SU-DHL-6 (cell line): ENCODE data around the gene SPTA1.

Experiments
- H2AFZ ChIP-seq: fragments of 200-600 bp; sonication (generic); 2 replicates; pipeline ENCODE4 v1.6.1; 2014; ENCODE audit warnings: low read depth, mild to moderate bottlenecking, moderate library complexity, mixed read lengths, antibody characterized with exemption, low read length; ENCODE audit not compliant: severe bottlenecking
- H3F3A ChIP-seq: fragments of 200-600 bp; shearing (Covaris generic); 2 replicates; pipeline ENCODE4 v1.6.0; 2016; ENCODE audit warnings: antibody characterized with exemption, mild to moderate bottlenecking; ENCODE audit not compliant: insufficient read depth
- H3K27ac ChIP-seq: fragments of 200-600 bp; sonication (generic); 2 replicates; pipeline ENCODE4 v1.5.1; 2016; ENCODE audit warnings: low read depth, mild to moderate bottlenecking, low read length, moderate library complexity, mixed read lengths
- H3K27me3 ChIP-seq: fragments of 200-600 bp; sonication (generic), shearing (Covaris generic); 2 replicates; pipeline ENCODE4 v1.6.0; 2014; ENCODE audit warnings: mild to moderate bottlenecking, low read length
- H3K36me3 ChIP-seq: fragments of 200-600 bp; sonication (generic); 2 replicates; pipeline ENCODE4 v1.6.1; 2014; ENCODE audit warnings: mild to moderate bottlenecking, low read length, mixed read lengths
- H3K4me2 ChIP-seq: fragments of 300-600, 200-600 bp; shearing (Covaris generic), sonication (generic); 2 replicates; pipeline ENCODE4 v1.6.0; 2014; ENCODE audit warnings: low read length, low read depth, mild to moderate bottlenecking; ENCODE audit not compliant: poor library complexity, severe bottlenecking
- H3K4me3 ChIP-seq: fragments of 200-600 bp; sonication (generic); 2 replicates; pipeline ENCODE4 v1.5.1; 2014; ENCODE audit warnings: antibody characterized with exemption, low read length, mild to moderate bottlenecking, mixed read lengths; ENCODE audit not compliant: insufficient read depth, poor library complexity, severe bottlenecking
- H3K79me2 ChIP-seq: fragments of 200-600 bp; sonication (generic); 2 replicates; pipeline ENCODE4 v1.6.1; 2014; ENCODE audit warnings: mild to moderate bottlenecking, low read length, moderate library complexity; ENCODE audit not compliant: insufficient read depth
- H3K9ac ChIP-seq: fragments of 200-600 bp; sonication (generic); 2 replicates; pipeline ENCODE4 v1.7.0; 2014; ENCODE audit warnings: mild to moderate bottlenecking, low read length
- H3K9me2 ChIP-seq: fragments of 200-600 bp; sonication (generic); replicated peaks from 2 replicates; pipeline ENCODE4 v1.6.1; 2014; ENCODE audit warnings: low read length; ENCODE audit not compliant: insufficient read depth
- H3K9me3 ChIP-seq: fragments of 200-600 bp; sonication (generic); 2 replicates; pipeline ENCODE4 v1.6.1; 2014; ENCODE audit warnings: low read length, mixed read lengths; ENCODE audit not compliant: insufficient read depth
- H4K20me1 ChIP-seq: fragments of 200-600 bp; sonication (generic); 2 replicates; pipeline ENCODE4 v1.6.1; 2014; ENCODE audit warnings: low read depth, mild to moderate bottlenecking, antibody characterized with exemption, low read length, moderate library complexity, mixed read lengths
- CTCF ChIP-seq: fragments of 200-600 bp; sonication (generic); IDR thresholded peaks from one replicate; pipeline ENCODE4 v1.5.1; 2017; ENCODE audit warnings: antibody characterized with exemption, mild to moderate bottlenecking, low read length, moderate library complexity; ENCODE audit not compliant: insufficient read depth, poor library complexity, severe bottlenecking
- EZH2phosphoT487 ChIP-seq: fragments of 200-600 bp; sonication (generic), shearing (Covaris generic); conservative IDR thresholded peaks from 2 replicates; pipeline ENCODE4 v1.6.1; 2018; ENCODE audit warnings: mild to moderate bottlenecking, antibody characterized with exemption, low read length, moderate library complexity, mixed read lengths

SPTA1 gene

GRCh38 chr1:158638146-158638545 is 48.4 kb downstream of the SPTA1 start:
- Histone ChIP-seq H3K9me2 (no peaks in the 10 kb centered on the region), H3F3A (no peaks in the 10 kb centered on the region), H3K4me3 (no peak overlapping the region), H3K27ac (no peak overlapping the region), H2AFZ (no peak overlapping the region), H4K20me1 (no peaks in the 10 kb centered on the region), H3K9me3 (no peaks in the 10 kb centered on the region), H3K79me2 (no peaks in the 10 kb centered on the region), H3K27me3 (no peaks in the 10 kb centered on the region), H3K9ac (no peak overlapping the region), H3K36me3 (no peaks in the 10 kb centered on the region), H3K4me2 (no peak overlapping the region)
- TF ChIP-seq CTCF (no peak), EZH2phosphoT487 (no peak)

DNA sequence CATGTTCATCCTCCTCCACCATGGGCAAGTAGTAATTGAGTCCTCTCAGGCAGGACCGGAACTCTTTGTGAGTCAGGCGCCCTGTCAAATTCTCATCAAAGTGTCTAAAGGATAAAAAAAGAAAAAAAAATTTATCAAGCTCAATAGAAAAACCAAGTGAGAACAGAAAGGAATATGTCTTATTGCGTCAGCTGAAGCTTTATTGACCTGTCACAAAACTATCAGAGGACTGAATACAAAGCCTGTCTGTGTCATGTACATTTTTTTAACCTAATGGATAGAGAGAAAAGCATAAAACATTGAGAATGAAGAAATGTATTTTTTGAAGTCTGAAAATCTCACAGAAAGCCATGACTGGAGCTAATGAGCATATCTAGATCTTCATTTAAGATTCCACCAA is 72.8 kb downstream of the SPTA1 start:
- no peaks in the 10 kb centered on the region for H4K20me1 ChIP-seq

DNA sequence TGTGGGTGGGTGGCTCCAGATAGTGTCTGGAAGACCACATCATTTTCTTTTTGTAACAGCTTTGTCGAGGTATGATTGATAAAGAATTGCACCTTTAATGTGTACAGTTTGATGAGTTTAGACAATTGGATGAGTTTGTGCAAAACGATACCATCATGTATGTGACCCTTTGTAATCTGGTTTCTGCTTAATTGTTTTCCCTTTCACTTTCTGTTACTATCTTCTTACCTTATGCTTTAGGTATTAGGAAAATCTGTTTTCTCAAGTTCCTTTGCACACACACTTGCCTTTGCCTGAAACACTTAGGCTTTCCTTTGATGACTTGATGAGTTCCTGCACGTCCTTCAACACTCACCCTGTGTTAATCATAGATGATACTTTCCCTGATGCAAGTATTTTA is 74.6 kb downstream of the SPTA1 start:
- no peak overlapping the region for H3K4me2 ChIP-seq
- H3K27ac ChIP-seq = no peak overlapping the region
- no peaks in the 10 kb centered on the region for H3K9me3 ChIP-seq

More for the DNA sequence above, 72.8 kb downstream of the SPTA1 start:
- Histone ChIP-seq H2AFZ (no peak overlapping the region), H3K4me2 (no peak overlapping the region), H3K9me2 (no peaks in the 10 kb centered on the region), H3K9me3 (no peaks in the 10 kb centered on the region), H3K9ac (no peak overlapping the region), H3K4me3 (no peak overlapping the region), H3F3A (no peaks in the 10 kb centered on the region), H3K27ac (no peak overlapping the region), H3K79me2 (no peaks in the 10 kb centered on the region), H3K27me3 (0 out of 2 replicates have a peak, but pooled peaks cover 2% of the 10 kb centered on the region), H3K36me3 (no peaks in the 10 kb centered on the region)
- no peak for TF ChIP-seq CTCF
- no peak for TF ChIP-seq EZH2phosphoT487

More for the DNA sequence above, 74.6 kb downstream of the SPTA1 start:
- no peaks in the 10 kb centered on the region for H3K36me3 ChIP-seq
- H3K27me3 ChIP-seq = 0 out of 2 replicates have a peak, but pooled peaks cover 2% of the 10 kb centered on the region
- no peaks in the 10 kb centered on the region for H4K20me1 ChIP-seq
- no peaks in the 10 kb centered on the region for H3K79me2 ChIP-seq
- H2AFZ ChIP-seq = no peak overlapping the region
- no peaks in the 10 kb centered on the region for H3K9me2 ChIP-seq
- TF ChIP-seq CTCF (no peak), EZH2phosphoT487 (no peak)
- H3K9ac ChIP-seq = no peak overlapping the region
- H3F3A ChIP-seq = no peaks in the 10 kb centered on the region
- H3K4me3 ChIP-seq = no peak overlapping the region
